ENCODE data around the gene KCNJ11. TPM values are rescaled to one million over a fixed set of nuclear protein-coding genes. Genes with fewer than 3 reads are reported as not detected.

Gene KCNJ11
- total RNA-seq, 4 donors from 2014 or later: 0.66 to 6.5 (median 2.5) TPM; not detected in 1

- Histone ChIP-seq H3K4me3 (no peak overlapping the region), H3K4me1 (no peaks in the 10 kb centered on the region), H3K9me3 (no peaks in the 10 kb centered on the region), H3K27me3 (peaks cover 0 to 29% (median 0%) of the 10 kb centered on the region in 4 donors), H3K27ac (replicated peaks in 1 of 4) (no peak overlapping the region), H3K36me3 (no peaks in the 10 kb centered on the region)
- intact Hi-C loops (cut with DNase I): no loop called here
- WGBS: 32% methylated on average over 4 of the region's 4 CpGs
- TF ChIP-seq CTCF (IDR thresholded peaks at IDR 0.05) (no peak), EP300 (IDR thresholded peaks at IDR 0.05) (no peak), POLR2AphosphoS5 (IDR thresholded peaks at IDR 0.05) (no peak), POLR2A (IDR thresholded peaks at IDR 0.05; ENCODE audit: low read depth) (no peak)
- DNase-seq (ENCODE audit: extremely low spot score): no peak
Measured at GRCh38 chr11:17421781-17422180, 33.3 kb upstream of the KCNJ11 start.

- Histone ChIP-seq H3K36me3 (no peaks in the 10 kb centered on the region), H3K9me3 (no peaks in the 10 kb centered on the region), H3K27me3 (peaks cover 0 to 57% (median 0%) of the 10 kb centered on the region in 4 donors), H3K27ac (replicated peaks in 1 of 4) (no peak overlapping the region), H3K4me1 (peaks cover 0 to 4% (median 0%) of the 10 kb centered on the region in 4 donors), H3K4me3 (no peak overlapping the region)
- TF ChIP-seq CTCF (IDR thresholded peaks at IDR 0.05) (no peak), POLR2AphosphoS5 (IDR thresholded peaks at IDR 0.05) (no peak), EP300 (IDR thresholded peaks at IDR 0.05) (no peak), POLR2A (IDR thresholded peaks at IDR 0.05; ENCODE audit: low read depth) (no peak)
- intact Hi-C loops (cut with DNase I): no loop called here
- DNase-seq (ENCODE audit: extremely low spot score): no peak
- 36% methylated on average over 2 of the region's 2 CpGs for WGBS
Measured at GRCh38 chr11:17418444-17419081, 30.1 kb upstream of the KCNJ11 start.

GRCh38 chr11:17416492-17416891 lies 28.0 kb upstream of the KCNJ11 start:
- Histone ChIP-seq H3K27me3 (peaks cover 0 to 56% (median 0%) of the 10 kb centered on the region in 4 donors), H3K36me3 (no peaks in the 10 kb centered on the region), H3K9me3 (no peaks in the 10 kb centered on the region), H3K4me1 (peaks cover 0 to 4% (median 0%) of the 10 kb centered on the region in 4 donors), H3K4me3 (no peak overlapping the region), H3K27ac (replicated peaks in 1 of 4) (no peak overlapping the region)
- 72% methylated on average over 2 of the region's 2 CpGs for WGBS
- intact Hi-C loops (cut with DNase I): no loop called here
- DNase-seq (ENCODE audit: extremely low spot score): no peak
- TF ChIP-seq CTCF (IDR thresholded peaks at IDR 0.05) (no peak), POLR2AphosphoS5 (IDR thresholded peaks at IDR 0.05) (no peak), POLR2A (IDR thresholded peaks at IDR 0.05; ENCODE audit: low read depth) (no peak), EP300 (IDR thresholded peaks at IDR 0.05) (no peak)

GRCh38 chr11:17415523-17416104 lies 27.2 kb upstream of the KCNJ11 start:
- WGBS: 49% methylated on average over 4 of the region's 6 CpGs
- DNase-seq (ENCODE audit: extremely low spot score): no peak
- Histone ChIP-seq H3K4me1 (peaks cover 0 to 7% (median 0%) of the 10 kb centered on the region in 4 donors), H3K27me3 (peaks cover 0 to 56% (median 0%) of the 10 kb centered on the region in 4 donors), H3K27ac (replicated peaks in 1 of 4) (no peak overlapping the region), H3K36me3 (no peaks in the 10 kb centered on the region), H3K4me3 (no peak overlapping the region), H3K9me3 (no peaks in the 10 kb centered on the region)
- no peak for TF ChIP-seq CTCF (IDR thresholded peaks at IDR 0.05)
- TF ChIP-seq EP300 (IDR thresholded peaks at IDR 0.05): no peak
- TF ChIP-seq POLR2A (IDR thresholded peaks at IDR 0.05; ENCODE audit: low read depth): no peak
- TF ChIP-seq POLR2AphosphoS5 (IDR thresholded peaks at IDR 0.05): no peak
- intact Hi-C loops (cut with DNase I): no loop called here
